ENCODE data around the gene PLEKHN1. TPM values are rescaled to one million over a fixed set of nuclear protein-coding genes. Genes with fewer than 3 reads are reported as not detected.

Gene PLEKHN1
- total RNA-seq, 6 experiments from 2014 or later: 0.11 to 2.4 (median 0.26) TPM; not detected in 1

GRCh38 chr1:954927-955326 is 11.4 kb upstream of the PLEKHN1 start:
- no peak for ATAC-seq
- WGBS (ENCODE audit: insufficient coverage, low coverage, low lambda C conversion rate, missing lambda C conversion rate): 94% methylated on average over 8 of the region's 13 CpGs
- no peaks in the 10 kb centered on the region for H3K9me3 ChIP-seq
- DNase-seq: no peak
- peaks cover 6 to 54% (median 21%) of the 10 kb centered on the region in 4 donors for H3K36me3 ChIP-seq
- H3K4me3 ChIP-seq: no peak overlapping the region
- peaks cover 0 to 13% (median 0%) of the 10 kb centered on the region in 4 donors for H3K4me1 ChIP-seq
- TF ChIP-seq CTCF (IDR thresholded peaks at IDR 0.05) (no peak), POLR2A (IDR thresholded peaks at IDR 0.05) (no peak)
- H3K27me3 ChIP-seq: no peaks in the 10 kb centered on the region
- intact Hi-C loops (cut with DNase I): no loop called here
- H3K27ac ChIP-seq: no peak overlapping the region

GRCh38 chr1:955474-955873 is 10.8 kb upstream of the PLEKHN1 start:
- Histone ChIP-seq H3K36me3 (peaks cover 6 to 52% (median 19%) of the 10 kb centered on the region in 4 donors), H3K4me1 (peaks cover 0 to 13% (median 0%) of the 10 kb centered on the region in 4 donors), H3K9me3 (no peaks in the 10 kb centered on the region), H3K4me3 (no peak overlapping the region), H3K27ac (no peak overlapping the region), H3K27me3 (no peaks in the 10 kb centered on the region)
- no peak for ATAC-seq
- no peak for TF ChIP-seq CTCF (IDR thresholded peaks at IDR 0.05)
- TF ChIP-seq POLR2A (IDR thresholded peaks at IDR 0.05): no peak
- intact Hi-C loops (cut with DNase I): no loop called here
- DNase-seq: no peak
- 81% methylated on average over 6 of the region's 6 CpGs for WGBS (ENCODE audit: insufficient coverage, low coverage, low lambda C conversion rate, missing lambda C conversion rate)

- no peak for ATAC-seq
- Histone ChIP-seq H3K9me3 (no peaks in the 10 kb centered on the region), H3K27ac (no peak overlapping the region), H3K36me3 (peaks cover 6 to 48% (median 19%) of the 10 kb centered on the region in 4 donors), H3K4me1 (peaks cover 0 to 13% (median 0%) of the 10 kb centered on the region in 4 donors), H3K27me3 (no peaks in the 10 kb centered on the region), H3K4me3 (no peak overlapping the region)
- whole genome bisulfite sequencing (ENCODE audit: insufficient coverage, low coverage, low lambda C conversion rate, missing lambda C conversion rate): 100% methylated on average over 3 of the region's 11 CpGs
- intact Hi-C loops (cut with DNase I): no loop called here
- no peak for DNase-seq
- TF ChIP-seq POLR2A (IDR thresholded peaks at IDR 0.05) (no peak), CTCF (IDR thresholded peaks at IDR 0.05) (no peak)
Observed at GRCh38 chr1:956636-957035, 9.6 kb upstream of the PLEKHN1 start.

- Histone ChIP-seq H3K27ac (peak within 1 kb of the TSS in 1 of 3 donors; percentile 33), H3K36me3 (peaks cover 0 to 25% (median 15%) of the 10 kb centered on the region in 4 donors), H3K9me3 (no peaks in the 10 kb centered on the region), H3K27me3 (no peaks in the 10 kb centered on the region), H3K4me3 (peak within 1 kb of the TSS; percentile 99 to 100 (median 100)), H3K4me1 (peaks cover 0 to 13% (median 0%) of the 10 kb centered on the region in 4 donors)
- DNase-seq (peak; percentile 95 to 96 (median 95)), ATAC-seq (peak; percentile 92 to 98 (median 94))
- TF ChIP-seq POLR2A (IDR thresholded peaks at IDR 0.05) (peak; percentile 35), CTCF (IDR thresholded peaks at IDR 0.05) (no peak)
- intact Hi-C loops (cut with DNase I): no loop called here
- no CpG with 5 or more reads among the region's 101 CpGs for WGBS (ENCODE audit: insufficient coverage, low coverage, low lambda C conversion rate, missing lambda C conversion rate)
Observed at GRCh38 chr1:958823-959730, 7.2 kb upstream of the PLEKHN1 start, which contains the start of gene NOC2L. NOC2L (minus strand) TSS chr1:959256; CDS start chr1:959240, 16 bp downstream.

Data from right lobe of liver (tissue), 6 donors.